ENCODE measurements around the gene FBH1.

- TF ChIP-seq CTCF (IDR thresholded peaks at IDR 0.05; ENCODE audit: borderline replicate concordance, extremely low read depth, low read length, poor library complexity, severe bottlenecking) = no peak
- TF ChIP-seq EZH2 (IDR thresholded peaks at IDR 0.05; ENCODE audit: borderline replicate concordance, low read depth, low read length, severe bottlenecking) = no peak
Measured at GRCh38 chr10:5963071-5963470, 73.0 kb downstream of the FBH1 start.

Data from DND-41 (cell line).